D341Med (cell line): ENCODE data around the gene EIF4A3.

Experiments
- DNase-seq: peaks from one replicate; pipeline ENCODE4 v3.0.0; 2012; ENCODE audit warnings: low spot score

Gene EIF4A3

GRCh38 chr17:80147035-80147822, at the start of gene EIF4A3:
Gene EIF4A3 (minus strand): TSS chr17:80147128. CDS start chr17:80146961, 167 bp downstream.
- DNase-seq, result peak; percentile 99

- no peak for DNase-seq
Observed at GRCh38 chr17:80196652-80197051, 49.7 kb upstream of the EIF4A3 start.

GRCh38 chr17:80195671-80196529, 49.0 kb upstream of the EIF4A3 start:
- peak; percentile 87 for DNase-seq

- no peak for DNase-seq
Observed at GRCh38 chr17:80195141-80195540, 48.2 kb upstream of the EIF4A3 start.

- DNase-seq, result no peak
Observed at GRCh38 chr17:80191865-80192661, 45.1 kb upstream of the EIF4A3 start.

- DNase-seq, result no peak
Observed at GRCh38 chr17:80191192-80191591, 44.3 kb upstream of the EIF4A3 start.

- no peak for DNase-seq
Observed at GRCh38 chr17:80190716-80191115, 43.8 kb upstream of the EIF4A3 start.

- DNase-seq, result no peak
Observed at GRCh38 chr17:80189611-80190010, 42.7 kb upstream of the EIF4A3 start.

GRCh38 chr17:80187515-80187941, 40.6 kb upstream of the EIF4A3 start:
- no peak for DNase-seq

- no peak for DNase-seq
Observed at GRCh38 chr17:80187090-80187489, 40.2 kb upstream of the EIF4A3 start.

GRCh38 chr17:80185968-80186367, 39.0 kb upstream of the EIF4A3 start:
- DNase-seq, result no peak

GRCh38 chr17:80184423-80184714, 37.4 kb upstream of the EIF4A3 start:
- DNase-seq, result no peak

- DNase-seq, result no peak
Observed at GRCh38 chr17:80183581-80184422, 36.9 kb upstream of the EIF4A3 start.

GRCh38 chr17:80182845-80183223, 35.9 kb upstream of the EIF4A3 start:
- DNase-seq, result no peak

GRCh38 chr17:80182118-80182844, 35.4 kb upstream of the EIF4A3 start:
- DNase-seq, result no peak

GRCh38 chr17:80181431-80181830, 34.5 kb upstream of the EIF4A3 start:
- DNase-seq, result no peak

- DNase-seq, result peak; percentile 34
Observed at GRCh38 chr17:80180192-80180591, 33.3 kb upstream of the EIF4A3 start.

- peak; percentile 25 for DNase-seq
Observed at GRCh38 chr17:80177986-80178595, 31.2 kb upstream of the EIF4A3 start.

GRCh38 chr17:80176757-80177156, 29.8 kb upstream of the EIF4A3 start:
- DNase-seq, result peak; percentile 25

GRCh38 chr17:80173916-80174315, 27.0 kb upstream of the EIF4A3 start:
- no peak for DNase-seq
